Measurements from ENCODE around the gene FGD5.
"Not testable (repeated sequence)": the region's sequence is repeated elsewhere in the genome, so short reads cannot be mapped to it uniquely, and the experiment has no call there.

The FGD5 gene

DNA sequence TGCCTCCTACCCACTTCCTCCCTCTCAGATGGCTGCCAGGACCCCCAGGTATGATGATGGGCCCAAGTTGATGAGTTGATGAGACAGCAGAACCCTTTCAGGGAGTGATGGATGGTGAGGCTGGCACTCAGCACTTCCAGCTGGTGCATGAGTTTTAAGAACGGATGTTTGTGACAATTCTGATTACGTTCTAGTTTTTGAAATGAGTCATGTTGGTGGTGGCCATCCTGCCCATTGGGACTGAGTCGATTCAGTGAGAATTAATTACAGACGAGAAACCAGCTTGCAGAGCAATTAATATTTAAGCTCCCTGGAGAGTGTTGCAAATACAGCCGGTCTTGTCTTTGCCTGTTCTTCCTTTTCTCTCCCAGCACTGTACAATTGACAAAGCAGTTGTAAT is 71.7 kb downstream of the FGD5 start:
- no peaks in the 10 kb centered on the region for H3K4me1 ChIP-seq (ENCODE audit: control insufficient read depth, low read depth, low read length)
- no peak overlapping the region for H3K4me3 ChIP-seq (ENCODE audit: low read length)
- H3K9me3 ChIP-seq (ENCODE audit: control insufficient read depth, low read depth, low read length), result no peaks in the 10 kb centered on the region
- no peak overlapping the region for H3K27ac ChIP-seq (ENCODE audit: low read length)
- no peak overlapping the region for H3K9ac ChIP-seq (ENCODE audit: low read length)
- no peaks in the 10 kb centered on the region for H3K36me3 ChIP-seq (ENCODE audit: control insufficient read depth, low read depth, low read length)
- no peaks in the 10 kb centered on the region for H3K27me3 ChIP-seq (ENCODE audit: control insufficient read depth, insufficient read depth, low read length)

DNA sequence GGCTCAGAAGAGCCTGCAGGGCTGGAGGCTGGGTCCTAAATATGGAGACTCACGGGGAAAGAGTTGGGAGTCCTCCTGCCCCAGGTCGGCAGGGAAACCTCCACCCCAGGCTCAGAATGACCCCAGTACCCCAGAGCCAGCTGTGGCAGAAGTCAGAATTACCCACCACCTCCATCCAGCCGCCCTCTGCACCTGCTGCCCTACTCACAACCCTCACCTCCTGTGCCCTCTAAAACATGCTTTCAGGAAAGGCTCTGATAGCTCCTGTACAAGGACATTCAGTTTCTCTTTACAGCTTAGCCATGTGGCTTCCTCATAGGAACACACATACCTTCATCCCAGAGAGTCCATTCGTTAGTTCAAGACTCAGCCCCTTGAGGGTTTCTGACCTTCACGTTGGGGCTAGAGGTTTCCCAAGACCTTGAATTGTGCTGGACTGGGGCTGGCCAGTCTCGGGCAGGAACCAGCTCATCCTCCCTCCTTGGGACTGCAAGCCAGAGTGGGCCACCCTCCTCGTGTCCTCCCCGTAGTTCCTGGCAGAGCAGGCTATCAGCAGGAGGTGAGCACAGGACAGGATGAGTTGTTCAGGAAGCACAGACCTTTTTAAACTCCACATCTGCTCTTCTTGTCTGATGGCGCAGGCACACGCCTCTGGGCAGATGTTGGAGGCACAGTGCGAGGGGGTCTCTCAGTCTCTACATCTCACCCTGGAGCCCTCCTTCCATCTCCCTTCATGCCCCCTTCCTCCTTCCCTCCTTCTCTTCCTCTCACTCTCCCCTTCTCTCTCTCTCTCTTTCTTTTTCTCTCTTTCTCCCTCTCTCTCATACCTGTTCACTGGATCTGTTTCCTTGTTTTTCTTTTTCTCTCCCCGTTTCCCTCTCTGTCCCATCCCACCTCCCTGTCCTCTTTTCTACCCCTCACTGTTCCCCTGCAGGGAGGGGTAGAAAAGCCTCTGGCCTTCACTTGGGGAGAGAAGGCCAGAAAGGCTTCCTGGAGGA is 72.7 kb downstream of the FGD5 start:
- no peaks in the 10 kb centered on the region for H3K27me3 ChIP-seq (ENCODE audit: control insufficient read depth, insufficient read depth, low read length)

DNA sequence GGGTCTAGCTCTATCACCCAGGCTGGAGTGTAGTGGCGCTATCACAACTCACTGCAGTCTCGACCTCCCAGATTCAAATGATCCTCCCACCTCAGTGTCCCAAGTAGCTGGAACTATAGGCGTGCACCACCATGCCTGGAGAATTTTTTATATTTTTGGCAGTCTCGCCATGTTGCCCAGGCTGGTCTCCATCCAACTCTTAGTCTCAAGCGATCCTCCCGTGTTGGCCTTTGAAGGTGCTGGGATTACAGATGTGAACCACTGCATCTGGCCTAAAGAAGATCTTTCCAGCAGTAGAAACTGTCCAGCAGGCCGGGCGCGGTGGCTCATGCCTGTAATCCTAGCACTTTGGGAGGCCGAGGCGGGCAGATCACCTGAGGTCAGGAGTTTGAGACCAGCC is 73.5 kb downstream of the FGD5 start:
- Histone ChIP-seq H3K36me3 (ENCODE audit: control insufficient read depth, low read depth, low read length) (no peaks in the 10 kb centered on the region), H3K4me1 (ENCODE audit: control insufficient read depth, low read depth, low read length) (no peaks in the 10 kb centered on the region), H3K27me3 (ENCODE audit: control insufficient read depth, insufficient read depth, low read length) (no peaks in the 10 kb centered on the region), H3K4me3 (ENCODE audit: low read length) (no peak overlapping the region), H3K27ac (ENCODE audit: low read length) (no peak overlapping the region), H3K9ac (ENCODE audit: low read length) (no peak overlapping the region), H3K9me3 (ENCODE audit: control insufficient read depth, low read depth, low read length) (no peaks in the 10 kb centered on the region)

More for the DNA sequence above, 72.7 kb downstream of the FGD5 start:
- no peak overlapping the region for H3K4me3 ChIP-seq (ENCODE audit: low read length)
- H3K9ac ChIP-seq (ENCODE audit: low read length), result no peak overlapping the region
- H3K9me3 ChIP-seq (ENCODE audit: control insufficient read depth, low read depth, low read length), result no peaks in the 10 kb centered on the region
- no peaks in the 10 kb centered on the region for H3K36me3 ChIP-seq (ENCODE audit: control insufficient read depth, low read depth, low read length)
- no peak overlapping the region for H3K27ac ChIP-seq (ENCODE audit: low read length)
- no peaks in the 10 kb centered on the region for H3K4me1 ChIP-seq (ENCODE audit: control insufficient read depth, low read depth, low read length)

DNA sequence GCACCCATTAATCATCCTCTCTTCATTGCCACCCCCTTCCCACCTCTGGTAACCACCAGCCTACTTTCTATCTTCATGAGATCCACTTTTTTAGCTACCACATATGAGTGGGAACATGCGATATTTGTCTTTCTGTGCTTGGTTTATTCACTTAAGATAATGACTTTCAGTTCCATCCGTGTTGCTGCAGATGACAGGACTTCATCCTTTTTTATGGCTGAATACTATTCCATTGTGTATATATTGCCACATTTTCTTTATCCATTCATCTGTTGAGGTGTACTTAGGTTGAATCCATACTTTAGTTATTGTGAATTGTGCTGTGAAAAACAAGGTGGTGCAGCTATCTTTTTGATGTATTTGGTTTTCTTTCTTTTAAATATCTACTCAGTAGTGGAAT is 75.3 kb downstream of the FGD5 start:
- Histone ChIP-seq H3K4me3 (ENCODE audit: low read length) (no peak overlapping the region), H3K4me1 (ENCODE audit: control insufficient read depth, low read depth, low read length) (no peaks in the 10 kb centered on the region), H3K27ac (ENCODE audit: low read length) (no peak overlapping the region), H3K27me3 (ENCODE audit: control insufficient read depth, insufficient read depth, low read length) (no peaks in the 10 kb centered on the region), H3K9ac (ENCODE audit: low read length) (no peak overlapping the region), H3K36me3 (ENCODE audit: control insufficient read depth, low read depth, low read length) (no peaks in the 10 kb centered on the region), H3K9me3 (ENCODE audit: control insufficient read depth, low read depth, low read length) (no peaks in the 10 kb centered on the region)

DNA sequence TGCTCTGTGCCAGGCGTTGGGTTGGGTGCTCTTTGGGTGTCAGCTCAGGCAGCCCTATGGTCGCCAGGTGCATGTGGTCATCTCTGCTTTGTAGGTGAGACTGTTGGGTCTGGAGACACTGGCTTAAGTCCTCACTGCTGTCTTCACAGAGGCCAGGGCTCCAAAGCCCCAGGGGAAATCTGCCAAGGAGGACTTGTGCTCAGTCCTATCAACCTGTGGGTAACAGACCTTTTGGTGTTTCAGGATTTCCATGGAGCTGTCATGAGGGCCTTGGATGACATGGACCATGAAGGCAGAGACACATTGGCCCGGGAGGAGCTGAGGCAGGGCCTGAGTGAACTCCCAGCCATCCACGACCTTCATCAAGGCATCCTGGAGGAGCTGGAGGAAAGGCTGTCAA is 78.5 kb downstream of the FGD5 start:
- Histone ChIP-seq H3K9me3 (ENCODE audit: control insufficient read depth, low read depth, low read length) (no peaks in the 10 kb centered on the region), H3K27me3 (ENCODE audit: control insufficient read depth, insufficient read depth, low read length) (no peaks in the 10 kb centered on the region), H3K36me3 (ENCODE audit: control insufficient read depth, low read depth, low read length) (no peaks in the 10 kb centered on the region), H3K27ac (ENCODE audit: low read length) (no peak overlapping the region), H3K4me3 (ENCODE audit: low read length) (no peak overlapping the region), H3K9ac (ENCODE audit: low read length) (no peak overlapping the region), H3K4me1 (ENCODE audit: control insufficient read depth, low read depth, low read length) (peaks cover 23% of the 10 kb centered on the region)

DNA sequence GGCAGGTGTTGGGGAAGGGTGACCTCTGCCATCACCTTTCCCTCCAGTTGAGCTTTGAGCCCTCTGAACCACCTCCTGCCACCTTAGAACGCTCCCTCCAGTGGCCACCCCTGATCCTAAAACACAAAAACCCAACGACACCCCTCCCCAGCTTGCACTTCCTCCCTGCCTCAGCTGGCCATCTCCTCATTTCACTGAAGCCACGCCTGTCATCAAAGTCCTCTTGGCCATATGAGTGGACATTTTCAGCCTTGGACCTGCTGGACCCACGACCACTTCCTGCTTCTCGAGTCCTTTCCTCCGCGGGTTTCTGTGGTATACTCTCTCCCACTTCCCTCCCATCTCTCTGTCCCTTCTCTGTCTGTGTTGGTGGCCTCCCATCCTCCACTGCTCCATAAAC is 80.2 kb downstream of the FGD5 start:
- Histone ChIP-seq H3K4me1 (ENCODE audit: control insufficient read depth, low read depth, low read length) (peaks cover 23% of the 10 kb centered on the region), H3K4me3 (ENCODE audit: low read length) (no peak overlapping the region), H3K27ac (ENCODE audit: low read length) (no peak overlapping the region), H3K27me3 (ENCODE audit: control insufficient read depth, insufficient read depth, low read length) (no peaks in the 10 kb centered on the region), H3K36me3 (ENCODE audit: control insufficient read depth, low read depth, low read length) (no peaks in the 10 kb centered on the region), H3K9me3 (ENCODE audit: control insufficient read depth, low read depth, low read length) (no peaks in the 10 kb centered on the region), H3K9ac (ENCODE audit: low read length) (no peak overlapping the region)

DNA sequence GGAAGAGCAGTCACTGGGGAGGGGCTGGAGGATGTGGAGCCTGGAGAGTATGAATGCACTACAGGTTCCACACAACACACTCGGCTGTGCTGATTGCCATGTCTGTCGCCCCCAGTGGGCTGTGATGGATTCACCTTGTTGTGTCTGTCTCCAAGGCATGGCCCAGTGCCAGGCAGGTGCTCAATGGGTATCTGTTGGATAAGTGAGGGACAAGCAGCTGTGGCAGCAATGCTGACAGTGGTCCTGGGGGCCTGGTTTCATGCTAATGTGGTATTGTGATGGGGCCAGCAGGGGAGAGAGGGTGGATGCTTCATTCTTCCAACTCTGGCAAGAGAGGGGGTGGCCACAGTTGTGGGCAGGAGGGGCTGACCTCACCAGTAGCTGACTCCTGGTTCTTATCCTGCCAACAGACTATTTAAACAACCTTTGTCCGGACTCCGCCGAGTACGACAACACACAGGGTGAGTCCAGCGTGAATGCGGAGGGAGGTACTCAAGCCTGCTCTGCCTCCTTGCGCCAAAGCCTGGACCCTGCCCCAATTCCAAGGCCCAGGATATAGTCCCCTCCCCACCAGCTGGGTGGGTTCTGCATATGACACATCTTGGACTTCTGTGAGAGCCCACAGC is 81.3 kb downstream of the FGD5 start:
- peaks cover 23% of the 10 kb centered on the region for H3K4me1 ChIP-seq (ENCODE audit: control insufficient read depth, low read depth, low read length)
- H3K36me3 ChIP-seq (ENCODE audit: control insufficient read depth, low read depth, low read length), result no peaks in the 10 kb centered on the region
- H3K27ac ChIP-seq (ENCODE audit: low read length), result no peak overlapping the region
- H3K9me3 ChIP-seq (ENCODE audit: control insufficient read depth, low read depth, low read length), result no peaks in the 10 kb centered on the region
- H3K4me3 ChIP-seq (ENCODE audit: low read length), result no peak overlapping the region
- no peak overlapping the region for H3K9ac ChIP-seq (ENCODE audit: low read length)
- no peaks in the 10 kb centered on the region for H3K27me3 ChIP-seq (ENCODE audit: control insufficient read depth, insufficient read depth, low read length)

DNA sequence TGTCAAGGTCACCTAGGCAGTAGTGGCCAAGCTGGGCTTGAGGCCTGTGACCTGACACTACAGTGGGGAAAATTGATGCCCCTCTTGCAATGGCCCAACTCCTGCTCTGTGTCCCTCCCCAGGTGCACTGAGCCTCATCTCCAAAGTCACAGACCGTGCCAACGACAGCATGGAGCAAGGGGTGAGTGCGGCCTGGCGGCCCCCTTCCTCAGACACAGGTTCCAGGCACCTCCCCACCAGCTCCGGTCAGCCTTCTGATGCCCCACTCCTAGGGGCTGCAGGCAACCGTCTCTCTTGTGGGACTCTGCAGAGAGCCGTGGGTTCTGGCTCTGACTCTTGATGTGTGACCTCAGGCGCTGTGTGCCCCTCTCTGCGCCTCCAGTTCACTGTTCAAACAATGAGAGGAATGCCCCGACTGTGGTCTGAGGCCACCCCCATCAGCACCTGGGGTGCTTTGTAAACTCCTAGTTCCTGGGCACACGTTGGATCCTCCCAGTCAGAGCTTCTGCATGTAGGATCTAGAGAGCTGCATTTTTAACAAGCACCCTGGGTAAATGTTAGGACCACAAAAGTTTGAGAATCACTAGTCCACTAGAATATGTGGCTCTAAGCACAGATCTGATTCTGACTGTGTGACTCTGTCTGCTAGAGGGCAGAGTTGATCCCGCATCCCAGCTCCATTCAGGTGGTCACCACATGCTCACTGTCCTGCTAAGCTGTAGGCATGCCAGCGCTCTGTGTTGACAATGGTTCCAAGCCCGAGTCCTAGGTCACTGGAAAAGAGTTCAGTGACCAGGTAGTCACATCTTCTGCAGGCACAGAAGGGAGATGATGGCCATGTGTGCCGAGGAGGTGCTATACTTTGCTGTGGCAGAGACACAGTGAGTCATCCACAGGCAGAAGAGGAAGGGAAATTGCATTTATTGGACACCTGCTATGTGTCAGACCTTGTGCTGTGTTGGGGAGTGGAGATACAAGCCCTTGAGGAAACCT is 82.4 kb downstream of the FGD5 start:
- Histone ChIP-seq H3K4me3 (ENCODE audit: low read length) (no peak overlapping the region), H3K9me3 (ENCODE audit: control insufficient read depth, low read depth, low read length) (no peaks in the 10 kb centered on the region), H3K9ac (ENCODE audit: low read length) (no peak overlapping the region), H3K27ac (ENCODE audit: low read length) (no peak overlapping the region), H3K4me1 (ENCODE audit: control insufficient read depth, low read depth, low read length) (peaks cover 23% of the 10 kb centered on the region), H3K36me3 (ENCODE audit: control insufficient read depth, low read depth, low read length) (no peaks in the 10 kb centered on the region), H3K27me3 (ENCODE audit: control insufficient read depth, insufficient read depth, low read length) (no peaks in the 10 kb centered on the region)

DNA sequence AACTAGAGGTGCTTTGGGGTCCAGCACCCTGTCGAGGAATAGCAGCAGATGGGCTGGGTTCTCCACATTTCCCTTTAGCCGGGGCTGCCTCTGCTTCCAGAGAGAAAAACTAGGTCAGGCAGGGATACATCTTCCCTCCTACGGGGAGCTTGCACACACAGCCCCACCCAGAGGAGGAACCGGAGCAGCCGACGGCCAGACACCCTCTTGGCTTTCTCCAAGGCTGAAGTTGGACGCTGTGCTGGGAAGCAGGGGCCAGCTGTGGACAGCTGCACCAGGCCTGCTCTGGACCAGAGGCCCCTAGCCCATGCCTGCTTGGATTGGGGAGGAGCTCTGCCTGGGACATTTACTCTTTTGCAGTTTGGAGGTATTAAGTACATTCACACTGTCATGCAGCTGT is 84.0 kb downstream of the FGD5 start:
- H3K36me3 ChIP-seq (ENCODE audit: control insufficient read depth, low read depth, low read length), result no peaks in the 10 kb centered on the region
- no peak overlapping the region for H3K4me3 ChIP-seq (ENCODE audit: low read length)
- no peaks in the 10 kb centered on the region for H3K27me3 ChIP-seq (ENCODE audit: control insufficient read depth, insufficient read depth, low read length)
- H3K27ac ChIP-seq (ENCODE audit: low read length), result no peak overlapping the region
- peaks cover 23% of the 10 kb centered on the region for H3K4me1 ChIP-seq (ENCODE audit: control insufficient read depth, low read depth, low read length)
- no peaks in the 10 kb centered on the region for H3K9me3 ChIP-seq (ENCODE audit: control insufficient read depth, low read depth, low read length)
- H3K9ac ChIP-seq (ENCODE audit: low read length), result no peak overlapping the region

DNA sequence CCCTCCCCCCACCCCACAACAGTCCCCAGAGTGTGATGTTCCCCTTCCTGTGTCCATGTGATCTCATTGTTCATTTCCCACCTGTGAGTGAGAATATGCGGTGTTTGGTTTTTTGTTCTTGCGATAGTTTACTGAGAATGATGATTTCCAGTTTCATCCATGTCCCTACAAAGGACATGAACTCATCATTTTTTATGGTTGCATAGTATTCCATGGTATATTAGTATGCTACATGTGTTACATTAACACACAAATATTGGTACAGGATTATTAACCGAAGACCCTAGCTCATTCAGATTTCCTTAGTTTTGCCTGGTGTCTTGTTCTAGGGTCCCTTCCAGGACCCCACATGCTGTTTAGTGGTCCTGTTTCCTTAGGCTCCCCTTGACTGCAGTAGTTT is 84.7 kb downstream of the FGD5 start:
- not testable (repeated sequence) for H3K27ac ChIP-seq (ENCODE audit: low read length); H3K27me3 ChIP-seq (ENCODE audit: control insufficient read depth, insufficient read depth, low read length); H3K4me3 ChIP-seq (ENCODE audit: low read length); H3K9ac ChIP-seq (ENCODE audit: low read length); H3K9me3 ChIP-seq (ENCODE audit: control insufficient read depth, low read depth, low read length); H3K36me3 ChIP-seq (ENCODE audit: control insufficient read depth, low read depth, low read length)
- peaks cover 23% of the 10 kb centered on the region for H3K4me1 ChIP-seq (ENCODE audit: control insufficient read depth, low read depth, low read length)

DNA sequence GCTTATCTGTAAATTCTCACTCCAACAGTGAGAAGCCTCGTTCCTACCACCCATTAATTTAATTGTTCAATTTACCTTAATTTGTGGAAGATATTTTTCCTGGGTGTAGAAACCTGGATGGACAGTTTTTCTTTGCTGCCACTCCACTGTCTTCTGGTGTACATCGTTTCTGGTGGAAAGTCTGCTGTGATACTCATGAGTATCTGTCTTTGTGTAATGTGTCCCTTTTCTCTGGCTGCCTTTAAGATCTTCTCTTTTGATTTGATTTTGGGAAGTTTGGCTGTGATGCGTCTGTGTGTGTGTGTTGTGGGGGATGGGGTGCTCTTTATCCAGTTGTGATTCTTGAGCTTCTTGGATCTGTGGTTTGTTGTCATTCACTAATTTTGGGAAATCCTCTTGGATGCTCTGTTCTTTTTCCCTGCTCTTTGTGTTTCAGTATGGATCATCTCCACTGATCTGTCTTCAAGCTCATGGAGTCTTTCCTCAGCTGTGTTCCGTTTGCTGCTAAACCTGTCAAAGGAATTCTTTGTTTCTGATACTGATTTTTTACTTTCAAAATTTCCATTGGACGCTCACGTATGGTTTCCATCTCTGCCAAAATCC is 86.4 kb downstream of the FGD5 start:
- H3K27ac ChIP-seq (ENCODE audit: low read length), result no peak overlapping the region
- no peak overlapping the region for H3K4me3 ChIP-seq (ENCODE audit: low read length)
- H3K9me3 ChIP-seq (ENCODE audit: control insufficient read depth, low read depth, low read length), result no peaks in the 10 kb centered on the region
- H3K9ac ChIP-seq (ENCODE audit: low read length), result no peak overlapping the region
- no peaks in the 10 kb centered on the region for H3K36me3 ChIP-seq (ENCODE audit: control insufficient read depth, low read depth, low read length)
- no peaks in the 10 kb centered on the region for H3K27me3 ChIP-seq (ENCODE audit: control insufficient read depth, insufficient read depth, low read length)
- H3K4me1 ChIP-seq (ENCODE audit: control insufficient read depth, low read depth, low read length), result peaks cover 15% of the 10 kb centered on the region

Data from iPS-18a (cell line).